HCT116 (cell line): ENCODE results near the gene CDH23. TPM values are rescaled to one million over a fixed set of nuclear protein-coding genes. Genes with fewer than 3 reads are reported as not detected.

Experiments used
- ATAC-seq: fragments of 200-7000 bp; cut with Tn5 transposase; 2 replicates; pipeline ENCODE4 v1.9.1; 2020; ENCODE audit warnings: mild to moderate bottlenecking, moderate library complexity
- BruUV-seq: library from RNA; stranded (reverse); fragments of 400-500 nt; replicated peaks from 2 replicates; lab custom pipeline; 2021; lab: Mats Ljungman, UMichigan
- CTCF ChIA-PET: fragments of 300-600 bp; sonication (Branson Sonifier 250); formaldehyde crosslinking; loops from one replicate; lab custom pipeline; 2021; ENCODE audit warnings: antibody characterized with exemption; lab: Charles Lee
- POLR2A ChIA-PET: fragments of 300-600, 350-600 bp; sonication (Branson Sonifier 250); formaldehyde crosslinking; loops from one replicate; lab custom pipeline; 2021; ENCODE audit warnings: antibody characterized with exemption; lab: Charles Lee
- RAD21 ChIA-PET, 2 experiments: fragments of 300-600 bp; sonication (Branson Sonifier 250); formaldehyde crosslinking; loops; one replicate each; lab custom pipeline; 2023; ENCODE audit warnings: low total read pairs in 2 of 2; ENCODE audit not compliant: uncharacterized antibody in 2 of 2, unreplicated experiment in 2 of 2, low non-redundant PET in 1 of 2; lab: Charles Lee
- DNase-seq: peaks from one replicate; pipeline ENCODE4 v3.0.0-alpha.2; 2010; ENCODE audit warnings: low read depth, low spot score
- H2AFZ ChIP-seq: fragments of 200-600 bp; shearing (Covaris generic), sonication (generic); 2 replicates; pipeline ENCODE4 v1.6.1; 2017; ENCODE audit warnings: low read depth, mixed run types, mixed read lengths, antibody characterized with exemption, low read length; ENCODE audit not compliant: poor library complexity, severe bottlenecking
- H3K27ac ChIP-seq: 2 replicates; pipeline ENCODE4 v1.5.1; 2012; ENCODE audit warnings: low read depth, low read length
- H3K27me3 ChIP-seq: fragments of 200-600 bp; sonication (generic); 2 replicates; pipeline ENCODE4 v1.6.1; 2016; ENCODE audit warnings: mixed run types, low read length, mixed read lengths; ENCODE audit not compliant: insufficient read depth
- H3K36me3 ChIP-seq, 2 experiments: fragments of 200-500 bp in 1 of 2; fragments of 200-600 bp in 1 of 2; sonication (Bioruptor generic) in 1 of 2; sonication (generic) in 1 of 2; 2 replicates each; pipeline versions ENCODE4 v1.5.1 to v1.6.1; 2014 to 2016; ENCODE audit warnings: low read length in 2 of 2, inconsistent platforms in 1 of 2, mixed read lengths in 1 of 2, mixed run types in 1 of 2; ENCODE audit not compliant: insufficient read depth in 2 of 2, control insufficient read depth in 1 of 2
- H3K4me1 ChIP-seq, 2 experiments: fragments of 200-600 bp in 1 of 2; sonication (generic) in 1 of 2; 2 replicates each; pipeline versions ENCODE4 v1.5.1 to v1.6.1; 2012 to 2017; ENCODE audit warnings: low read length in 2 of 2, inconsistent platforms in 1 of 2, mild to moderate bottlenecking in 1 of 2, mixed read lengths in 1 of 2, mixed run types in 1 of 2, moderate library complexity in 1 of 2; ENCODE audit not compliant: insufficient read depth in 2 of 2, control insufficient read depth in 1 of 2
- H3K4me2 ChIP-seq: fragments of 200-600 bp; sonication (generic); 2 replicates; pipeline ENCODE4 v1.6.1; 2017; ENCODE audit warnings: mixed run types, low read length, mixed read lengths
- H3K4me3 ChIP-seq, 2 experiments: fragments of 200-600 bp in 1 of 2; sonication (generic) in 1 of 2; replicated peaks in 1 of 2; 2 replicates each; pipeline ENCODE4 v1.5.1; 2011 to 2016; ENCODE audit warnings: low read length in 2 of 2, control low read depth in 1 of 2, low read depth in 1 of 2, mild to moderate bottlenecking in 1 of 2, mixed read lengths in 1 of 2, mixed run types in 1 of 2
- H3K79me2 ChIP-seq: fragments of 200-600 bp; sonication (generic); 2 replicates; pipeline ENCODE4 v1.6.1; 2017; ENCODE audit warnings: mild to moderate bottlenecking, mixed run types, low read length, moderate library complexity, mixed read lengths; ENCODE audit not compliant: insufficient read depth
- H3K9ac ChIP-seq: fragments of 200-600 bp; sonication (generic); 2 replicates; pipeline ENCODE4 v1.6.1; 2016; ENCODE audit warnings: low read length, mixed read lengths
- H3K9me2 ChIP-seq: fragments of 200-600 bp; sonication (generic), shearing (Covaris generic); 2 replicates; pipeline ENCODE4 v1.6.1; 2017; ENCODE audit warnings: mixed run types, mild to moderate bottlenecking, moderate library complexity; ENCODE audit not compliant: insufficient read depth
- H3K9me3 ChIP-seq, 2 experiments: fragments of 200-500 bp in 1 of 2; fragments of 200-600 bp in 1 of 2; sonication (Bioruptor generic) in 1 of 2; sonication (generic) in 1 of 2; 2 replicates each; pipeline ENCODE4 v1.6.1; 2014 to 2017; ENCODE audit warnings: low read length in 2 of 2, mixed read lengths in 2 of 2, inconsistent platforms in 1 of 2, low read depth in 1 of 2, mild to moderate bottlenecking in 1 of 2, mixed run types in 1 of 2, moderate library complexity in 1 of 2; ENCODE audit not compliant: control insufficient read depth in 1 of 2, insufficient read depth in 1 of 2
- H4K20me1 ChIP-seq: fragments of 200-600 bp; sonication (generic), shearing (Covaris generic); 2 replicates; pipeline ENCODE4 v1.6.1; 2017; ENCODE audit warnings: mixed run types, mild to moderate bottlenecking, moderate library complexity; ENCODE audit not compliant: insufficient read depth
- ELF1 ChIP-seq: IDR thresholded peaks from 2 replicates; pipeline ENCODE4 v1.6.1; 2012; ENCODE audit warnings: low read depth, borderline replicate concordance
- FOSL1 ChIP-seq: IDR thresholded peaks from 2 replicates; pipeline ENCODE4 v1.6.1; 2012; ENCODE audit warnings: low read depth
- POLR2A ChIP-seq: IDR thresholded peaks from 2 replicates; pipeline ENCODE4 v1.7.0; 2011; ENCODE audit warnings: borderline replicate concordance; ENCODE audit not compliant: insufficient read depth, insufficient read length; ENCODE audit errors: extremely low read depth
- POLR2AphosphoS5 ChIP-seq: IDR thresholded peaks from 2 replicates; pipeline ENCODE4 v1.6.1; 2011; ENCODE audit warnings: mild to moderate bottlenecking, low read depth, low read length, moderate library complexity
- SIN3A ChIP-seq: IDR thresholded peaks from 2 replicates; pipeline ENCODE4 v1.6.1; 2012; ENCODE audit warnings: low read depth
- SP1 ChIP-seq: IDR thresholded peaks from 2 replicates; pipeline ENCODE4 v1.6.1; 2012; ENCODE audit warnings: low read depth
- ZNF274 ChIP-seq: fragments of 200-500 bp; sonication (Bioruptor generic); IDR thresholded peaks from 2 replicates; pipeline ENCODE4 v1.6.1; 2014; ENCODE audit warnings: mild to moderate bottlenecking, low read depth, low read length, inconsistent platforms
- intact Hi-C: fragments of 100-400 bp; cut with micrococcal nuclease; formaldehyde crosslinking; loops from 2 replicates; pipeline ENCODE4 v1.10.0; 2022
- total RNA-seq: library from RNA; stranded (reverse); gene quantifications from one replicate; pipeline ENCODE4 v1.2.1, GENCODE V29; 2021; ENCODE audit not compliant: unreplicated experiment
- TF ChIP-seq, protein P1 (sequence below): IDR thresholded peaks from 2 replicates; pipeline ENCODE4 v1.6.1; 2011; ENCODE audit warnings: mild to moderate bottlenecking, low read length, moderate library complexity; ENCODE audit not compliant: insufficient replicate concordance; ENCODE audit errors: extremely low read depth
- TF ChIP-seq, protein P2 (sequence below): IDR thresholded peaks from 2 replicates; pipeline ENCODE4 v1.6.1; 2012

Gene CDH23
- total RNA-seq, 1 experiment from 2014 or later, result not detected

DNA sequence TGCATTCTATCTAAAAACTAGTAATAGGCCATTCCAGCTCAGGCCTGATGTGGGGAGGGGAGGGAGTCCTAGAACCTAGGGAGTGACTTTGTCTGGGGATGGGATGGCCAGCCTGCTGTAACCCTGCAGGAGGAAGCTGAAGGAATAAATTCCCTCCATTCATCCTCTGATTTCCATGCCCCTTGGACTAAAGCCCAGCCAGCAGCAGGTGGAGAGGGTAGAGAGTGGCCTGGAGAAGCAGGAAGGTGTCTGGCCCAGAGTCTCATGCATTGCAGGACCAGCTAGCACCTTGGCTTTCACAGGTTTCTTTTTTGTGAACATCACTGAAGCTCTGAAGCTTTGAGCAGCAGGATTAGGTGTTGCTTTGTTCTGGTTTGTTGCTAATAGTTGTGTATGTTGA lies 32.8 kb upstream of the CDH23 start:
- TF ChIP-seq SP1 (no peak), FOSL1 (no peak), POLR2A (no peak), POLR2AphosphoS5 (no peak), SIN3A (no peak), ELF1 (no peak), ZNF274 (no peak)
- TF ChIP-seq, protein P1, sequence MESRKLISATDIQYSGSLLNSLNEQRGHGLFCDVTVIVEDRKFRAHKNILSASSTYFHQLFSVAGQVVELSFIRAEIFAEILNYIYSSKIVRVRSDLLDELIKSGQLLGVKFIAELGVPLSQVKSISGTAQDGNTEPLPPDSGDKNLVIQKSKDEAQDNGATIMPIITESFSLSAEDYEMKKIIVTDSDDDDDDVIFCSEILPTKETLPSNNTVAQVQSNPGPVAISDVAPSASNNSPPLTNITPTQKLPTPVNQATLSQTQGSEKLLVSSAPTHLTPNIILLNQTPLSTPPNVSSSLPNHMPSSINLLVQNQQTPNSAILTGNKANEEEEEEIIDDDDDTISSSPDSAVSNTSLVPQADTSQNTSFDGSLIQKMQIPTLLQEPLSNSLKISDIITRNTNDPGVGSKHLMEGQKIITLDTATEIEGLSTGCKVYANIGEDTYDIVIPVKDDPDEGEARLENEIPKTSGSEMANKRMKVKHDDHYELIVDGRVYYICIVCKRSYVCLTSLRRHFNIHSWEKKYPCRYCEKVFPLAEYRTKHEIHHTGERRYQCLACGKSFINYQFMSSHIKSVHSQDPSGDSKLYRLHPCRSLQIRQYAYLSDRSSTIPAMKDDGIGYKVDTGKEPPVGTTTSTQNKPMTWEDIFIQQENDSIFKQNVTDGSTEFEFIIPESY, result no peak
- TF ChIP-seq, protein P2, sequence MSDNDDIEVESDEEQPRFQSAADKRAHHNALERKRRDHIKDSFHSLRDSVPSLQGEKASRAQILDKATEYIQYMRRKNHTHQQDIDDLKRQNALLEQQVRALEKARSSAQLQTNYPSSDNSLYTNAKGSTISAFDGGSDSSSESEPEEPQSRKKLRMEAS, result no peak
- TF ChIP-seq, all 23 proteins: peak for 0
- no peaks in the 10 kb centered on the region for H3K9me2 ChIP-seq
- no peak overlapping the region for H2AFZ ChIP-seq
- ChIA-PET RAD21 (no interaction called here), CTCF (interaction anchor here (0.9 to 2.7 kb wide), 3 partner anchors 11 to 44 kb away, joined by 3 to 7 read pairs (median 3); partner anchors contain the start of gene SLC29A3), POLR2A (interaction anchor here (4.6 kb wide), 1 partner anchor 12 kb away, joined by 22 read pairs; no protein-coding TSS in a partner anchor)
- ATAC-seq (no peak), DNase-seq (no peak)
- H3K4me3 ChIP-seq, result no peak overlapping the region
- no peaks in the 10 kb centered on the region for H3K9me3 ChIP-seq
- intact Hi-C loops, result no loop called here
- no TSS peak for BruUV-seq
- H3K36me3 ChIP-seq, result no peaks in the 10 kb centered on the region
- peak overlapping the region; percentile 40; the same call in 1 of the 2 replicates for H3K27ac ChIP-seq
- H3K4me1 ChIP-seq, result peaks cover 22 to 39% of the 10 kb centered on the region in 2 experiments
- peak overlapping the region; percentile 64; the same call in 1 of the 2 replicates for H3K4me2 ChIP-seq
- H3K9ac ChIP-seq, result no peak overlapping the region
- no peaks in the 10 kb centered on the region for H4K20me1 ChIP-seq
- H3K27me3 ChIP-seq, result no peaks in the 10 kb centered on the region
- H3K79me2 ChIP-seq, result no peaks in the 10 kb centered on the region
